ENCODE data around the gene HLA-E. TPM values are rescaled to one million over a fixed set of nuclear protein-coding genes. Genes with fewer than 3 reads are reported as not detected.
"Not testable (repeated sequence)": the region's sequence is repeated elsewhere in the genome, so short reads cannot be mapped to it uniquely, and the experiment has no call there.

HLA-E gene
- total and polyA plus RNA-seq, 2 of the 13 experiments (the other 11 are each of a cell fraction or from before 2014, with no cell fraction given), result 45.2 to 90.4 TPM

GRCh38 chr6:30526444-30526843, 37.1 kb downstream of the HLA-E start:
- peaks cover 48% of the 10 kb centered on the region for H3K4me1 ChIP-seq (ENCODE audit: insufficient read depth, low read length)
- POLR2A ChIA-PET; H3K4me3 ChIP-seq (replicated peaks in 1 of 3; ENCODE audit: insufficient read depth in 1 of 3, low read depth in 2 of 3, low read length in 3 of 3); H3K9me3 ChIP-seq (ENCODE audit: low read length); FAIRE-seq; H4K20me1 ChIP-seq (ENCODE audit: insufficient read depth, low read length); DNase-seq (ENCODE audit: low spot score); H3K79me2 ChIP-seq (ENCODE audit: insufficient read depth, low read length); CTCF ChIA-PET (ENCODE audit: low intra/inter-chr PET ratio, low total read pairs); in situ Hi-C loops (cut with HindIII; ENCODE audit: extremely low pct_ligation_motif_present, low pct_unique_long_range_greater_than_20kb); H3K27ac ChIP-seq (ENCODE audit: extremely low read length, insufficient read depth, low read length); BruUV-seq (replicated peaks); H2AFZ ChIP-seq (ENCODE audit: low read length); H3K27me3 ChIP-seq (ENCODE audit: control insufficient read depth in 1 of 2, insufficient read depth in 2 of 2, low read length in 2 of 2); H3K4me2 ChIP-seq (ENCODE audit: low read depth, low read length); ATAC-seq; intact Hi-C loops (cut with micrococcal nuclease; ENCODE audit: unreplicated experiment); H3K9ac ChIP-seq (ENCODE audit: insufficient read depth, low read depth, low read length); H3K36me3 ChIP-seq (replicated peaks in 1 of 2; ENCODE audit: control insufficient read depth in 1 of 2, insufficient read depth in 2 of 2, low read length in 2 of 2): not testable (repeated sequence)
- TF ChIP-seq ZMYM3 (CRISPR knock-in tag; IDR thresholded peaks at IDR 0.05), result peak; percentile 53; the same call in 1 of the 2 replicates
- WGBS (ENCODE audit: low lambda C conversion rate), result 95% methylated on average over 3 of the region's 3 CpGs

- H3K9me3 ChIP-seq (ENCODE audit: low read length); H3K36me3 ChIP-seq (replicated peaks in 1 of 2; ENCODE audit: control insufficient read depth in 1 of 2, insufficient read depth in 2 of 2, low read length in 2 of 2); DNase-seq (ENCODE audit: low spot score); ATAC-seq; H3K4me3 ChIP-seq (replicated peaks in 1 of 3; ENCODE audit: insufficient read depth in 1 of 3, low read depth in 2 of 3, low read length in 3 of 3); in situ Hi-C loops (cut with HindIII; ENCODE audit: extremely low pct_ligation_motif_present, low pct_unique_long_range_greater_than_20kb); FAIRE-seq; H4K20me1 ChIP-seq (ENCODE audit: insufficient read depth, low read length); BruUV-seq (replicated peaks); H3K9ac ChIP-seq (ENCODE audit: insufficient read depth, low read depth, low read length); H3K27me3 ChIP-seq (ENCODE audit: control insufficient read depth in 1 of 2, insufficient read depth in 2 of 2, low read length in 2 of 2); intact Hi-C loops (cut with micrococcal nuclease; ENCODE audit: unreplicated experiment); H3K79me2 ChIP-seq (ENCODE audit: insufficient read depth, low read length); H3K4me2 ChIP-seq (ENCODE audit: low read depth, low read length): not testable (repeated sequence)
- 89% methylated on average over 17 of the region's 17 CpGs for WGBS (ENCODE audit: low lambda C conversion rate)
- CTCF ChIA-PET (ENCODE audit: low intra/inter-chr PET ratio, low total read pairs), result interaction anchor here (7.3 kb wide), 1 partner anchor 47 kb away, joined by 72 read pairs; no protein-coding TSS in a partner anchor
- Histone ChIP-seq H3K27ac (ENCODE audit: extremely low read length, insufficient read depth, low read length) (peak overlapping the region; percentile 84), H3K4me1 (ENCODE audit: insufficient read depth, low read length) (peaks cover 65% of the 10 kb centered on the region), H2AFZ (ENCODE audit: low read length) (peak overlapping the region; percentile 2)
- POLR2A ChIA-PET, result interaction anchor here (0.6 to 1.0 kb wide), 3 partner anchors 8 to 321 kb away, joined by 3 to 4 read pairs (median 3); no protein-coding TSS in a partner anchor
- TF ChIP-seq SALL1 (CRISPR knock-in tag; IDR thresholded peaks at IDR 0.05) (0 out of 2 replicates have a peak, but pooled peaks have one; percentile 24), ZNF619 (CRISPR knock-in tag; IDR thresholded peaks at IDR 0.05) (0 out of 2 replicates have a peak, but pooled peaks have one; percentile 51), ZNF354B (CRISPR knock-in tag; IDR thresholded peaks at IDR 0.05) (peak; percentile 25; the same call in 1 of the 2 replicates), ZNF687 (CRISPR knock-in tag; IDR thresholded peaks at IDR 0.05) (peak; percentile 40), ZBTB4 (CRISPR knock-in tag; IDR thresholded peaks at IDR 0.05; ENCODE audit: borderline replicate concordance) (peak; percentile 51; the same call in 1 of the 2 replicates)
These were observed 40.1 kb downstream of the HLA-E start for GRCh38 chr6:30529349-30529875.
